B cell (primary cell): ENCODE results near the gene SRCAP. TPM values are rescaled to one million over a fixed set of nuclear protein-coding genes. Genes with fewer than 3 reads are reported as not detected.
A peak's percentile ranks its signal among the peaks of the same experiment; 100 is the strongest.

Source experiments
- ATAC-seq: fragments of 200-7000 bp; cut with Tn5 transposase; one replicate; pipeline ENCODE4 v1.10.0; 2021; ENCODE audit warnings: low read depth, mild to moderate bottlenecking, moderate number of reproducible peaks, moderate library complexity
- CTCF ChIA-PET: fragments of 350-600 bp; sonication (Branson Sonifier 250); formaldehyde crosslinking; loops from one replicate; lab custom pipeline; 2021; ENCODE audit warnings: antibody characterized with exemption, inconsistent platforms; lab: Charles Lee
- POLR2A ChIA-PET: fragments of 350-600 bp; sonication (Branson Sonifier 250); formaldehyde crosslinking; loops from one replicate; lab custom pipeline; 2021; ENCODE audit warnings: antibody characterized with exemption; lab: Charles Lee
- DNase-seq: peaks from one replicate; pipeline ENCODE4 v3.0.0; 2013
- H2AFZ ChIP-seq: 2 replicates; pipeline ENCODE4 v1.6.1; 2012; ENCODE audit warnings: mild to moderate bottlenecking, low read depth, low read length; ENCODE audit not compliant: insufficient read depth, poor library complexity, severe bottlenecking
- H3K27ac ChIP-seq, 2 donors: 1 replicate in 1 of 2; 2 replicates in 1 of 2; pipeline ENCODE4 v1.5.1; 2012 to 2013; ENCODE audit warnings: low read length in 2 of 2, mild to moderate bottlenecking in 2 of 2, moderate library complexity in 1 of 2
- H3K27me3 ChIP-seq, 4 experiments: fragments of 200-600 bp in 1 of 4; sonication (generic) in 1 of 4; replicated peaks in 1 of 4; 1 replicate in 2 of 4; 2 replicates in 2 of 4; pipeline versions ENCODE4 v1.6.1 to v1.7.0; 2013 to 2016; ENCODE audit warnings: low read length in 3 of 4, mild to moderate bottlenecking in 2 of 4, mixed read lengths in 1 of 4, moderate library complexity in 1 of 4; ENCODE audit not compliant: insufficient read depth in 4 of 4, control insufficient read depth in 3 of 4; ENCODE audit errors: control extremely low read depth in 1 of 4
- H3K36me3 ChIP-seq, 2 experiments: replicated peaks in 1 of 2; 1 replicate in 1 of 2; 2 replicates in 1 of 2; pipeline versions ENCODE4 v1.6.1 to v1.7.1; 2013; ENCODE audit warnings: low read length in 1 of 2; ENCODE audit not compliant: insufficient read depth in 2 of 2, control insufficient read depth in 1 of 2; ENCODE audit errors: control extremely low read depth in 1 of 2, extremely low read depth in 1 of 2
- H3K4me1 ChIP-seq, 2 donors: fragments of 200-600 bp in 1 of 2; sonication (generic) in 1 of 2; 1 replicate in 1 of 2; 2 replicates in 1 of 2; pipeline versions ENCODE4 v1.5.1 to v1.6.1; 2013 to 2017; ENCODE audit warnings: low read length in 2 of 2; ENCODE audit not compliant: control insufficient read depth in 2 of 2, insufficient read depth in 2 of 2
- H3K4me2 ChIP-seq: replicated peaks from 2 replicates; pipeline ENCODE3; 2012; ENCODE audit warnings: mild to moderate bottlenecking, low read depth, low read length; ENCODE audit not compliant: poor library complexity, severe bottlenecking
- H3K4me3 ChIP-seq, 5 experiments: fragments of 200-600 bp in 1 of 5; sonication (generic) in 1 of 5; 1 replicate in 3 of 5; 2 replicates in 2 of 5; pipeline versions ENCODE4 v1.5.1 to v1.7.0; 2011 to 2016; ENCODE audit warnings: low read length in 4 of 5, mild to moderate bottlenecking in 4 of 5, low read depth in 2 of 5, control low read depth in 1 of 5, moderate library complexity in 1 of 5; ENCODE audit not compliant: insufficient read depth in 1 of 5; ENCODE audit errors: control extremely low read depth in 1 of 5, extremely low read depth in 1 of 5
- H3K79me2 ChIP-seq: fragments of 200-600 bp; sonication (generic); one replicate; pipeline ENCODE4 v1.6.0; 2016; ENCODE audit warnings: low read length; ENCODE audit not compliant: control insufficient read depth, insufficient read depth
- H3K9ac ChIP-seq: fragments of 200-600 bp; sonication (generic); 2 replicates; pipeline ENCODE4 v1.6.1; 2017; ENCODE audit warnings: mild to moderate bottlenecking, low read length, moderate library complexity
- H3K9me3 ChIP-seq, 3 donors: one replicate each; pipeline versions ENCODE4 v1.6.1 to v1.7.1; 2013; ENCODE audit warnings: low read length in 2 of 3; ENCODE audit not compliant: control insufficient read depth in 2 of 3, insufficient read depth in 1 of 3; ENCODE audit errors: control extremely low read depth in 1 of 3
- H4K20me1 ChIP-seq: 2 replicates; pipeline ENCODE4 v1.6.0; 2012; ENCODE audit warnings: mild to moderate bottlenecking, low read length; ENCODE audit not compliant: insufficient read depth, control insufficient read depth, poor library complexity, severe bottlenecking
- H3K27ac Mint-ChIP-seq: one replicate; pipeline ENCODE4 v1.8.0; 2021; ENCODE audit warnings: mixed read lengths
- H3K27me3 Mint-ChIP-seq: one replicate; pipeline ENCODE4 v1.8.0; 2021; ENCODE audit warnings: mixed read lengths
- H3K4me1 Mint-ChIP-seq: one replicate; pipeline ENCODE4 v1.8.0; 2021; ENCODE audit warnings: mixed read lengths
- H3K4me3 Mint-ChIP-seq: one replicate; pipeline ENCODE4 v1.8.0; 2021; ENCODE audit warnings: mixed read lengths
- H3K9me3 Mint-ChIP-seq: one replicate; pipeline ENCODE4 v1.8.0; 2022; ENCODE audit warnings: mixed read lengths; ENCODE audit not compliant: insufficient read depth
- CTCF ChIP-seq: fragments of 200-600 bp; IDR thresholded peaks from one replicate; pipeline ENCODE4 v1.8.0; 2022; ENCODE audit warnings: antibody characterized with exemption, mild to moderate bottlenecking
- EZH2 ChIP-seq: IDR thresholded peaks from 2 replicates; pipeline ENCODE4 v1.6.1; 2012; ENCODE audit warnings: borderline replicate concordance, low read depth, mild to moderate bottlenecking, moderate library complexity, low read length; ENCODE audit not compliant: insufficient read depth, poor library complexity, severe bottlenecking
- WGBS: methylation state at CpG from one replicate; pipeline ENCODE4 v1.1.5; 2013; ENCODE audit warnings: missing lambda C conversion rate; ENCODE audit not compliant: insufficient coverage; 5-methylcytosine and 5-hydroxymethylcytosine counted together
- intact Hi-C: fragments of 100-400 bp; cut with micrococcal nuclease; formaldehyde crosslinking; loops from one replicate; pipeline ENCODE4 v1.10.0; 2022
- polyA plus RNA-seq: library from polyadenylated mRNA; depleted of rRNA; stranded (reverse); fragments of >200 nt; gene quantifications from 2 replicates; pipeline ENCODE4 v1.2.3, GENCODE V29; 2012
- total RNA-seq, 2 donors: library from RNA; stranded (reverse); fragments of 120-200 nt in 1 of 2; gene quantifications; 1 replicate in 1 of 2; 2 replicates in 1 of 2; pipeline versions ENCODE4 v1.2.3 to v1.2.4, GENCODE V29; 2013 to 2022

Gene SRCAP
- total and polyA plus RNA-seq, 2 donors (not counting 1 experiment from before 2014, with no cell fraction given): 20.9 to 145 TPM

GRCh38 chr16:30658731-30659506, 40.1 kb upstream of the SRCAP start:
- Histone ChIP-seq H3K9ac (peak overlapping the region; percentile 96), H4K20me1 (peaks cover 43% of the 10 kb centered on the region), H2AFZ (peak overlapping the region; percentile 59), H3K27me3 (no peaks in the 10 kb centered on the region), H3K79me2 (peaks cover 43% of the 10 kb centered on the region), H3K36me3 (peaks cover 1 to 58% of the 10 kb centered on the region in 2 experiments), H3K9me3 (no peaks in the 10 kb centered on the region), H3K4me2 (peak overlapping the region; percentile 97), H3K4me3 (peak overlapping the region; percentile 49 to 90 (median 79)), H3K27ac (peak overlapping the region; percentile 88 to 98), H3K4me1 (peaks cover 30 to 51% of the 10 kb centered on the region in 2 donors)
- peak; percentile 33 for TF ChIP-seq CTCF
- no peak for TF ChIP-seq EZH2
- WGBS: under 1% methylated on average over 57 of the region's 64 CpGs
- H3K4me3 Mint-ChIP-seq: peak overlapping the region; percentile 97
- H3K27me3 Mint-ChIP-seq: no peaks in the 10 kb centered on the region
- peak; percentile 18 for ATAC-seq
- intact Hi-C loops: loop anchor here (1.0 to 5.0 kb wide), 18 partner anchors 8 to 687 kb away; partner anchors contain the start of genes ALDOA, HIRIP3, INO80E and PHKG2
- DNase-seq: peak; percentile 100
- peak overlapping the region; percentile 100 for H3K27ac Mint-ChIP-seq
- peaks cover 38% of the 10 kb centered on the region for H3K4me1 Mint-ChIP-seq
- ChIA-PET CTCF (interaction anchor here (0.7 to 4.4 kb wide), 10 partner anchors 8 to 567 kb away, joined by 3 to 38 read pairs (median 8); partner anchors contain the start of genes DCTPP1, PRR14 and TBX6), POLR2A (interaction anchor here (0.5 to 4.8 kb wide), 21 partner anchors 9 to 800 kb away, joined by 3 to 41 read pairs (median 4); partner anchors contain the start of genes ALDOA, ARMC5, CORO1A and DCTPP1)
- H3K9me3 Mint-ChIP-seq: no peaks in the 10 kb centered on the region
